Measurements from ENCODE around the gene LRRC10B. TPM values are rescaled to one million over a fixed set of nuclear protein-coding genes. Genes with fewer than 3 reads are reported as not detected.

LRRC10B gene
- total RNA-seq, 1 donor from 2014 or later, result not detected

GRCh38 chr11:61522881-61523280 lies 14.3 kb downstream of the LRRC10B start:
- no peak overlapping the region for H3K27ac Mint-ChIP-seq
- no peak for DNase-seq (ENCODE audit: low spot score)
- TF ChIP-seq EZH2 (IDR thresholded peaks at IDR 0.05) (no peak), EZH2phosphoT487 (IDR thresholded peaks at IDR 0.05) (no peak), CTCF (IDR thresholded peaks at IDR 0.05) (no peak)
- Histone ChIP-seq H3K27me3 (no peaks in the 10 kb centered on the region), H3K9ac (no peak overlapping the region), H3K9me3 (ENCODE audit: low read depth) (no peaks in the 10 kb centered on the region), H2AFZ (replicated peaks) (no peak overlapping the region), H3K4me3 (no peak overlapping the region), H3F3A (ENCODE audit: low read depth) (no peaks in the 10 kb centered on the region), H4K20me1 (ENCODE audit: low read depth) (no peaks in the 10 kb centered on the region), H3K36me3 (no peaks in the 10 kb centered on the region), H3K27ac (no peak overlapping the region), H3K79me2 (ENCODE audit: low read depth) (no peaks in the 10 kb centered on the region), H3K4me1 (no peaks in the 10 kb centered on the region), H3K4me2 (no peak overlapping the region)
- peaks cover 8% of the 10 kb centered on the region for H3K4me1 Mint-ChIP-seq
- H3K27me3 Mint-ChIP-seq (ENCODE audit: insufficient read depth, low read depth), result peaks cover 15% of the 10 kb centered on the region
- H3K9me3 Mint-ChIP-seq, result no peaks in the 10 kb centered on the region
- H3K4me3 Mint-ChIP-seq, result no peak overlapping the region
- H3K36me3 Mint-ChIP-seq, result no peaks in the 10 kb centered on the region

- Histone ChIP-seq H3K4me1 (no peaks in the 10 kb centered on the region), H3K27me3 (no peaks in the 10 kb centered on the region), H3K79me2 (ENCODE audit: low read depth) (no peaks in the 10 kb centered on the region), H3K4me3 (no peak overlapping the region), H3F3A (ENCODE audit: low read depth) (no peaks in the 10 kb centered on the region), H3K27ac (no peak overlapping the region), H3K9ac (no peak overlapping the region), H3K4me2 (no peak overlapping the region), H3K9me3 (ENCODE audit: low read depth) (no peaks in the 10 kb centered on the region), H2AFZ (replicated peaks) (no peak overlapping the region), H3K36me3 (no peaks in the 10 kb centered on the region), H4K20me1 (ENCODE audit: low read depth) (no peaks in the 10 kb centered on the region)
- no peak for TF ChIP-seq EZH2phosphoT487 (IDR thresholded peaks at IDR 0.05)
- no peak for TF ChIP-seq EZH2 (IDR thresholded peaks at IDR 0.05)
- no peak for TF ChIP-seq CTCF (IDR thresholded peaks at IDR 0.05)
- H3K4me1 Mint-ChIP-seq, result peaks cover 18% of the 10 kb centered on the region
- peaks cover 17% of the 10 kb centered on the region for H3K27me3 Mint-ChIP-seq (ENCODE audit: insufficient read depth, low read depth)
- no peak for DNase-seq (ENCODE audit: low spot score)
- no peaks in the 10 kb centered on the region for H3K36me3 Mint-ChIP-seq
- no peak overlapping the region for H3K27ac Mint-ChIP-seq
- no peak overlapping the region for H3K4me3 Mint-ChIP-seq
- H3K9me3 Mint-ChIP-seq, result no peaks in the 10 kb centered on the region
These were observed 15.9 kb downstream of the LRRC10B start for GRCh38 chr11:61524446-61524845.

- H3K36me3 ChIP-seq, result no peaks in the 10 kb centered on the region
- Mint-ChIP-seq H3K4me3 (no peak overlapping the region), H3K36me3 (no peaks in the 10 kb centered on the region), H3K4me1 (peaks cover 18% of the 10 kb centered on the region), H3K27ac (no peak overlapping the region), H3K27me3 (ENCODE audit: insufficient read depth, low read depth) (peaks cover 18% of the 10 kb centered on the region), H3K9me3 (no peaks in the 10 kb centered on the region)
- no peaks in the 10 kb centered on the region for H3F3A ChIP-seq (ENCODE audit: low read depth)
- H4K20me1 ChIP-seq (ENCODE audit: low read depth), result no peaks in the 10 kb centered on the region
- no peak overlapping the region for H3K9ac ChIP-seq
- H3K27ac ChIP-seq, result no peak overlapping the region
- no peak overlapping the region for H3K4me3 ChIP-seq
- no peak overlapping the region for H2AFZ ChIP-seq (replicated peaks)
- H3K79me2 ChIP-seq (ENCODE audit: low read depth), result no peaks in the 10 kb centered on the region
- TF ChIP-seq CTCF (IDR thresholded peaks at IDR 0.05), result no peak
- TF ChIP-seq EZH2 (IDR thresholded peaks at IDR 0.05), result no peak
- no peaks in the 10 kb centered on the region for H3K4me1 ChIP-seq
- no peak for DNase-seq (ENCODE audit: low spot score)
- H3K9me3 ChIP-seq (ENCODE audit: low read depth), result no peaks in the 10 kb centered on the region
- no peaks in the 10 kb centered on the region for H3K27me3 ChIP-seq
- H3K4me2 ChIP-seq, result no peak overlapping the region
These were observed 16.5 kb downstream of the LRRC10B start for GRCh38 chr11:61524963-61525587.
